Measurements from ENCODE around the gene HNRNPA0.

GRCh38 chr5:137705106-137705505 is 49.1 kb downstream of the HNRNPA0 start:
- TF ChIP-seq ZNF324 (CRISPR knock-in tag; IDR thresholded peaks at IDR 0.05), result no peak
- no peak for TF ChIP-seq CAMTA2 (CRISPR knock-in tag; conservative IDR thresholded peaks at IDR 0.05)
- TF ChIP-seq CXXC5 (CRISPR knock-in tag; IDR thresholded peaks at IDR 0.05), result no peak
- TF ChIP-seq CREM (IDR thresholded peaks at IDR 0.05; ENCODE audit: low read depth), result no peak
- TF ChIP-seq FUS (optimal IDR thresholded peaks at IDR 0.05; ENCODE audit: low read depth, low read length), result no peak
- TF ChIP-seq NONO (IDR thresholded peaks at IDR 0.05; ENCODE audit: low read depth in 2 of 2, low read length in 1 of 2), result no peak
- no peak for TF ChIP-seq ESRRA (IDR thresholded peaks at IDR 0.05; ENCODE audit: borderline replicate concordance, low read depth)
- TF ChIP-seq IRF2 (CRISPR knock-in tag; IDR thresholded peaks at IDR 0.05), result no peak

Measured in K562 (cell line).